ENCODE data around the gene SLCO2A1. TPM values are rescaled to one million over a fixed set of nuclear protein-coding genes. Genes with fewer than 3 reads are reported as not detected.

The SLCO2A1 gene
- total RNA-seq, 1 donor from 2014 or later = 0.07 TPM

DNA sequence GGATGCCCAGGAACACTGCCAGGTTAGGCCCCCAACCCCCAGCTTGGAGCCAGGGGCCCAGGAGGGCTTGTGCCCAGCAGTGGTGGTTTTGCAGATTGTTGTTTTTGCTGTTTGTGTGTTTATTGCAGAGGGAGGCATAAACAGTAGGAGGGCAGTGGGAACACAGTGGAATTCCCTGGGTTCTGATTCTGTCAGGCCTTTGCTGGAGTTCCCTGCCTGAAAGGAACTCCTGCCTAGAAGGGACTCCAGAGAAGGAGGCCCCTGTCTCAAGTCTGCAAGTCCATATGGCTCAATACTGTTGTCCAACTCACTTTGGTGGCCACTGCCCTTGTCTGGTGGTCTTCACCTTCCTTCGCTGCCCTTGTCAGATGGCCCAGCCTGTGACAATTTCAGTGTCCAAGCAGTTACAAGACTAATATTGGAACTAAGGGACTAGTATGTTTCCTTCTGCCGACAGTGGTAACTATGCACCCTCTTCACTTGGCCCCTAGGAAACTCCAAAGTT lies 86.6 kb downstream of the SLCO2A1 start:
- Mint-ChIP-seq H3K4me1 (peaks cover 6% of the 10 kb centered on the region), H3K27ac (no peak overlapping the region)

DNA sequence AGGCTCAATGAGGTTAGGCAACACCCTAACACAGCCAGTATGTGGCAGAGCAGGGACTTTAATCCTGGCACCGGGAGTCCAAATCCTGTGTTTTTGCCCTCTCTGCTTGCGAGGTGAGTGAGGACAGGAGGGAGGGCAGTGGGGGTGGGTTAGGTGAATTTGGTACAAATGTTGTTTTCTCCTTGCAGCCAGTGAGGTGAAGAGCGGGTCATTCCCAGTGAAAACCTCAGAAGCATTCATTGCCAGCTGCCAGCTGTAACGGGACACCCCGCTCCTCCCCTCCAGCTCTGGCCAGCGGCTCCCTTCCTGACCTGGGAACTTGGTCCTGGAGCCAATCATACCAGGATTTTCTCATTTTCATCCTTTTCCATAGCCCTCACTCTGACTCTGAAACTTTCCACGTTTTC lies 88.3 kb downstream of the SLCO2A1 start:
- no peak for TF ChIP-seq EZH2phosphoT487 (IDR thresholded peaks at IDR 0.05)
- TF ChIP-seq EZH2 (IDR thresholded peaks at IDR 0.05) = no peak
- TF ChIP-seq, protein P1, sequence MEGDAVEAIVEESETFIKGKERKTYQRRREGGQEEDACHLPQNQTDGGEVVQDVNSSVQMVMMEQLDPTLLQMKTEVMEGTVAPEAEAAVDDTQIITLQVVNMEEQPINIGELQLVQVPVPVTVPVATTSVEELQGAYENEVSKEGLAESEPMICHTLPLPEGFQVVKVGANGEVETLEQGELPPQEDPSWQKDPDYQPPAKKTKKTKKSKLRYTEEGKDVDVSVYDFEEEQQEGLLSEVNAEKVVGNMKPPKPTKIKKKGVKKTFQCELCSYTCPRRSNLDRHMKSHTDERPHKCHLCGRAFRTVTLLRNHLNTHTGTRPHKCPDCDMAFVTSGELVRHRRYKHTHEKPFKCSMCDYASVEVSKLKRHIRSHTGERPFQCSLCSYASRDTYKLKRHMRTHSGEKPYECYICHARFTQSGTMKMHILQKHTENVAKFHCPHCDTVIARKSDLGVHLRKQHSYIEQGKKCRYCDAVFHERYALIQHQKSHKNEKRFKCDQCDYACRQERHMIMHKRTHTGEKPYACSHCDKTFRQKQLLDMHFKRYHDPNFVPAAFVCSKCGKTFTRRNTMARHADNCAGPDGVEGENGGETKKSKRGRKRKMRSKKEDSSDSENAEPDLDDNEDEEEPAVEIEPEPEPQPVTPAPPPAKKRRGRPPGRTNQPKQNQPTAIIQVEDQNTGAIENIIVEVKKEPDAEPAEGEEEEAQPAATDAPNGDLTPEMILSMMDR (IDR thresholded peaks at IDR 0.05) = no peak
- Histone ChIP-seq H3K4me1 (no peaks in the 10 kb centered on the region), H3K27ac (no peak overlapping the region), H3F3A (ENCODE audit: low read depth) (no peaks in the 10 kb centered on the region), H3K9ac (no peak overlapping the region), H2AFZ (replicated peaks) (no peak overlapping the region), H4K20me1 (ENCODE audit: low read depth) (no peaks in the 10 kb centered on the region), H3K4me2 (no peak overlapping the region), H3K79me2 (ENCODE audit: low read depth) (no peaks in the 10 kb centered on the region), H3K4me3 (no peak overlapping the region), H3K9me3 (ENCODE audit: low read depth) (no peaks in the 10 kb centered on the region), H3K36me3 (no peaks in the 10 kb centered on the region), H3K27me3 (no peaks in the 10 kb centered on the region)
- Mint-ChIP-seq H3K27me3 (ENCODE audit: insufficient read depth, low read depth) (peaks cover 9% of the 10 kb centered on the region), H3K36me3 (no peaks in the 10 kb centered on the region), H3K9me3 (no peaks in the 10 kb centered on the region), H3K27ac (no peak overlapping the region), H3K4me1 (peaks cover 6% of the 10 kb centered on the region), H3K4me3 (no peak overlapping the region)
- peak; percentile 35 for DNase-seq (ENCODE audit: low spot score)

More for the DNA sequence above, 86.6 kb downstream of the SLCO2A1 start:
- no peaks in the 10 kb centered on the region for H3K36me3 ChIP-seq
- no peak overlapping the region for H3K27ac ChIP-seq
- H3K4me3 ChIP-seq = no peak overlapping the region
- no peaks in the 10 kb centered on the region for H3K79me2 ChIP-seq (ENCODE audit: low read depth)
- H3K9me3 Mint-ChIP-seq = no peaks in the 10 kb centered on the region
- DNase-seq (ENCODE audit: low spot score) = no peak
- H3K9me3 ChIP-seq (ENCODE audit: low read depth) = no peaks in the 10 kb centered on the region
- H2AFZ ChIP-seq (replicated peaks) = no peak overlapping the region
- H4K20me1 ChIP-seq (ENCODE audit: low read depth) = no peaks in the 10 kb centered on the region
- peaks cover 15% of the 10 kb centered on the region for H3K27me3 Mint-ChIP-seq (ENCODE audit: insufficient read depth, low read depth)
- H3F3A ChIP-seq (ENCODE audit: low read depth) = no peaks in the 10 kb centered on the region
- H3K4me3 Mint-ChIP-seq = no peak overlapping the region
- H3K36me3 Mint-ChIP-seq = no peaks in the 10 kb centered on the region
- TF ChIP-seq EZH2phosphoT487 (IDR thresholded peaks at IDR 0.05) (no peak), EZH2 (IDR thresholded peaks at IDR 0.05) (no peak)
- TF ChIP-seq, protein P1 (IDR thresholded peaks at IDR 0.05) = no peak
- no peak overlapping the region for H3K4me2 ChIP-seq
- H3K27me3 ChIP-seq = no peaks in the 10 kb centered on the region
- H3K4me1 ChIP-seq = no peaks in the 10 kb centered on the region
- no peak overlapping the region for H3K9ac ChIP-seq

DNA sequence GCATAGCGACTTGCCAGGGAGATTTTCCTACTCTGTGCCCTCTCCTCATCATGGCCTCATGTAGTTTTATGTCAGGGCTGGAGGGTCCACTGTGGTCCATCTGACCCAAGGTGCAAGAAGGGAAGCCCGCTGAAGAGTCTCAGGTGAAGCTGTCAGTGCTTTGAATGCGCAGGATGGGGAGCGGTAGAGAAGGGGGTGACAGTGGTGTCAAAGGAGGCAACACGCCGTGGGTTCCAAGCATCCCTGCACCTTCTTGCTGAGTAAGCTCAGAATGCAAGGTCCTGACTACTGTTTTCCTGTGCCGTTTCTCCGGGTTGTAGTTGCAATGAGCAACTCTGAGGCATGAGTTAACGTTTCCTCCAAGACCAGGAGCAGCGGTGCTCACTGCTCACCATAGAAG lies 89.2 kb downstream of the SLCO2A1 start:
- no peaks in the 10 kb centered on the region for H4K20me1 ChIP-seq (ENCODE audit: low read depth)
- no peak overlapping the region for H3K27ac ChIP-seq
- H3K9ac ChIP-seq = no peak overlapping the region
- no peak overlapping the region for H3K4me2 ChIP-seq
- H3K27me3 ChIP-seq = no peaks in the 10 kb centered on the region
- no peak for TF ChIP-seq EZH2phosphoT487 (IDR thresholded peaks at IDR 0.05)
- TF ChIP-seq, protein P1 (IDR thresholded peaks at IDR 0.05) = no peak
- no peak for TF ChIP-seq EZH2 (IDR thresholded peaks at IDR 0.05)
- H3K4me1 Mint-ChIP-seq = peaks cover 6% of the 10 kb centered on the region
- peaks cover 8% of the 10 kb centered on the region for H3K27me3 Mint-ChIP-seq (ENCODE audit: insufficient read depth, low read depth)
- no peaks in the 10 kb centered on the region for H3K4me1 ChIP-seq
- no peaks in the 10 kb centered on the region for H3K36me3 ChIP-seq
- H3K9me3 Mint-ChIP-seq = no peaks in the 10 kb centered on the region
- no peak overlapping the region for H3K4me3 Mint-ChIP-seq
- no peaks in the 10 kb centered on the region for H3K9me3 ChIP-seq (ENCODE audit: low read depth)
- H3K36me3 Mint-ChIP-seq = no peaks in the 10 kb centered on the region
- no peak overlapping the region for H3K4me3 ChIP-seq
- H3K79me2 ChIP-seq (ENCODE audit: low read depth) = no peaks in the 10 kb centered on the region
- no peaks in the 10 kb centered on the region for H3F3A ChIP-seq (ENCODE audit: low read depth)
- DNase-seq (ENCODE audit: low spot score) = no peak
- no peak overlapping the region for H2AFZ ChIP-seq (replicated peaks)
- H3K27ac Mint-ChIP-seq = no peak overlapping the region

Data from neural progenitor cell (in vitro differentiated cells).